ENCODE results near the gene KLB.
"Not testable (repeated sequence)": the region's sequence is repeated elsewhere in the genome, so short reads cannot be mapped to it uniquely, and the experiment has no call there.

The KLB gene

GRCh38 chr4:39407584-39407885 lies 805 bp downstream of the KLB start:
- no peak overlapping the region for H3K27ac ChIP-seq
- TF ChIP-seq CTCF (conservative IDR thresholded peaks at IDR 0.05), result no peak

- no peak for TF ChIP-seq CTCF (conservative IDR thresholded peaks at IDR 0.05)
- no peak overlapping the region for H3K27ac ChIP-seq
These were observed 3.7 kb downstream of the KLB start for GRCh38 chr4:39410415-39410814.

GRCh38 chr4:39411561-39411960 lies 4.8 kb downstream of the KLB start:
- H3K27ac ChIP-seq, result not testable (repeated sequence)

GRCh38 chr4:39415678-39416283 lies 9.1 kb downstream of the KLB start:
- no peak overlapping the region for H3K27ac ChIP-seq
- TF ChIP-seq CTCF (conservative IDR thresholded peaks at IDR 0.05), result no peak

DNA sequence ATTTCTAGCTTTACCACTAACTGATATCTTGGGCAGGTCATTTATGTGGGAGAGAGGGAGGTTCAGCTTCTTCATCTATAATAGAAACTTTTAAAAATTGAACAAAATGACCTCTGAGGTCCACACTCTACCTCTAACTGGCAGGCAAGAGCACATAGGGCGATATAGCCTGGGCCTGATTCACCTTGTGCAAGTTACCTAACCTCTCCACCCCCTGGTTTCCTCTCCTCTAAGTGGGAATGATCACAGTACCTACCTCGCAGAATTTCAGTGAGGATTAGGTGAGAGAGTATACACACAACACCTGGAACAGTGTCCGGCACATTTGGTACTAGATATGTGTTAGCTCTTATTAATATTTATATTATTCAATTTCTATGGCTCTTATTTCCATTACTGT lies 15.5 kb downstream of the KLB start:
- TF ChIP-seq CTCF (conservative IDR thresholded peaks at IDR 0.05), result no peak
- H3K27ac ChIP-seq, result no peak overlapping the region

DNA sequence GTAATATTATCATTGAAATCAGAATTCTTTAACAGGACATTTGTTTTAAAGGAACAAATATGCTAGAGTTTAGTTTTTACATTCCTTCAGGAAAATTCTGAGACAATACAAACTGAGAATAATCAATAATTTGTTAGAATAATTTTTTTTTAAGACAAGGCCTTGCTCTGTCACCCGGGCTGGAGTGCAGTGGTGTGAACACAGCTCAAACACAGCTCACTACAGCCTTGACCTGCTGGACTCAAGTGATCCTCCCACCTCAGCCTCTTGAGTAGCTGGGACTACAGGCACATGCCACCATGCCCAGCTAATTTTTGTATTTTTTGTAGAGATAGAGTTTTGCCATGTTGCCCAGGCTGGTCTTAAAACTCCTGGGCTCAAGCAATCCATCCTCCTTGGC lies 18.6 kb downstream of the KLB start:
- H3K27ac ChIP-seq, result not testable (repeated sequence)

DNA sequence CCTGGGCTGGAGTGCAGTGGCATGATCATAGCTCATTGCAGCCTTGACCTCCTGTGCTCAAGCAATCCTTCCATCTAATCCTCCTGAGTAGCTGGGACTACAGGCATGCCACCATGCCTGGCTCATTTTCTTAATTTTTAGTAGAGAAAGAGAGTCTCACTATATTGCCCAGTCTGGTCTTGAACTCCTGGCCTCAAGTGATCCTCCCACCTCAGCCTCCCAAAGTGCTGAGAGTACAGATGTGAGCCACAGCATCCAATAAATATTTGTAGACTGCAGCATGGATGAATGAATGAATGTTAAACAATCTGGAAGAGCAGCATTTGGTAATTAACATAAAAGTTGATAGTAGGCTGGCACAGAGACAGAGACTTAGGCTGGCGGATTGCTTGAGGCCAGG lies 20.0 kb downstream of the KLB start:
- H3K27ac ChIP-seq, result peak overlapping the region; percentile 55; the same call in 1 of the 2 replicates
- no peak for TF ChIP-seq CTCF (conservative IDR thresholded peaks at IDR 0.05)

- no peak for TF ChIP-seq CTCF (conservative IDR thresholded peaks at IDR 0.05)
- H3K27ac ChIP-seq, result peak overlapping the region; percentile 55
These were observed 20.9 kb downstream of the KLB start for GRCh38 chr4:39427520-39428114.

Data from VCaP (cell line).